ENCODE results near the gene QPRT.
"Not testable (repeated sequence)": the region's sequence is repeated elsewhere in the genome, so short reads cannot be mapped to it uniquely, and the experiment has no call there.

DNA sequence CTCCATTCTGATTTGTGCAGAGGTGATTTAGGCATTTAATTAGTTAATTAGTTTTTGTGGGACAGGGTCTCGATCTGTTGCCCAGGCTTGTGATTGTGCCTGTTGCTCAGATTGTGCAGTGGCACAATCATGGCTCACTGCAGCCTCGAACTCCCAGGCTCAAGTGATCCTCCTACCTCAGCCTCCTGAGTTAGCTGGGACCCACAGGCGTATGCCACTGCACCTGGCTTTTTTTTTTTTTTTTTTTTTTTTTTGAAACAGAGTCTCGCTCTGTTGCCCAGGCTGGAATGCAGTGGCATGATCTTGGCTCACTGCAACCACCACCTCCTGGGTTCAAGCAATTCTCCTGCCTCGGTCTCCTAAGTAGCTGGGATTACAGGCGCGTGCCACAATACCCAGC, 25.1 kb upstream of the QPRT start:
- not testable (repeated sequence) for TF ChIP-seq POLR2A (IDR thresholded peaks at IDR 0.05)
- TF ChIP-seq, protein P1, sequence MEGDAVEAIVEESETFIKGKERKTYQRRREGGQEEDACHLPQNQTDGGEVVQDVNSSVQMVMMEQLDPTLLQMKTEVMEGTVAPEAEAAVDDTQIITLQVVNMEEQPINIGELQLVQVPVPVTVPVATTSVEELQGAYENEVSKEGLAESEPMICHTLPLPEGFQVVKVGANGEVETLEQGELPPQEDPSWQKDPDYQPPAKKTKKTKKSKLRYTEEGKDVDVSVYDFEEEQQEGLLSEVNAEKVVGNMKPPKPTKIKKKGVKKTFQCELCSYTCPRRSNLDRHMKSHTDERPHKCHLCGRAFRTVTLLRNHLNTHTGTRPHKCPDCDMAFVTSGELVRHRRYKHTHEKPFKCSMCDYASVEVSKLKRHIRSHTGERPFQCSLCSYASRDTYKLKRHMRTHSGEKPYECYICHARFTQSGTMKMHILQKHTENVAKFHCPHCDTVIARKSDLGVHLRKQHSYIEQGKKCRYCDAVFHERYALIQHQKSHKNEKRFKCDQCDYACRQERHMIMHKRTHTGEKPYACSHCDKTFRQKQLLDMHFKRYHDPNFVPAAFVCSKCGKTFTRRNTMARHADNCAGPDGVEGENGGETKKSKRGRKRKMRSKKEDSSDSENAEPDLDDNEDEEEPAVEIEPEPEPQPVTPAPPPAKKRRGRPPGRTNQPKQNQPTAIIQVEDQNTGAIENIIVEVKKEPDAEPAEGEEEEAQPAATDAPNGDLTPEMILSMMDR (IDR thresholded peaks at IDR 0.05): not testable (repeated sequence)

All from adrenal gland (tissue), 5 donors.